Muscle of arm (tissue), 12 donors: Measurements from ENCODE around the gene CXorf65. TPM values are rescaled to one million over a fixed set of nuclear protein-coding genes. Genes with fewer than 3 reads are reported as not detected.

Source experiments
- DNase-seq: peaks from one replicate; pipeline ENCODE4 v3.0.0-alpha.2; 2013
- polyA plus RNA-seq, 12 donors: library from polyadenylated mRNA; unstranded; fragments of 120-200 nt; gene quantifications; one replicate each; pipeline ENCODE4 v1.2.1, GENCODE V29; 2013; ENCODE audit not compliant: insufficient read length in 12 of 12

Gene CXorf65
- polyA plus RNA-seq, 12 donors, result 0.71 to 1.7 (median 1.3) TPM; not detected in 3

DNA sequence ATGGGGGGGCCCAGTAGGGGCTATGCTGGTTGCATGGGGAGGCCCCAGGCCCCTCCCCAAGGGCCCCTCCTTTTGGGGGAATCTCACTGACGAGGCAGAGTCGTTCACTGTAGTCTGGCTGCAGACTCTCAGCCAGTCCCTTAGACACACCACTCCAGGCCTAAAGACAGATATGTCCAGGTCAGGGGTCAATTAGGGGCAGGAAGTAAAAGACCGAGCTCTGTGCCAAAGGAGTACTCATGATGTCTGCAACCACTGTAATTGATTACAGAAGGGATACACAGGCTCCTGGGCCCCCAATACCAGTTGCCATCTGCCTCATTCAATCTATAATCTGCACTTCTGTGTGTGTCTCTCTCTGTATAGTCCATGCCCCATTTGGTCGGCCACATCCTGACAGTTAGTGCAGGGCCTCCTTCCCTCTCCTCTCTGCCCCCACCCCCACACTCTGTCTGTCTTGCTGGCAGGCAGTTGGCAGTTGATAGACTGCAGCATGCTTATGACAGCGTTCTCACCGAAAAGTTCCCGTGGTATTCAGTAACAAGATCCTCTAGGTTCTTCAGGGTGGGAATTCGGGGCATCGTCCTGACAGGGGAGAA is 1.3 kb upstream of the CXorf65 start:
- no peak for DNase-seq

DNA sequence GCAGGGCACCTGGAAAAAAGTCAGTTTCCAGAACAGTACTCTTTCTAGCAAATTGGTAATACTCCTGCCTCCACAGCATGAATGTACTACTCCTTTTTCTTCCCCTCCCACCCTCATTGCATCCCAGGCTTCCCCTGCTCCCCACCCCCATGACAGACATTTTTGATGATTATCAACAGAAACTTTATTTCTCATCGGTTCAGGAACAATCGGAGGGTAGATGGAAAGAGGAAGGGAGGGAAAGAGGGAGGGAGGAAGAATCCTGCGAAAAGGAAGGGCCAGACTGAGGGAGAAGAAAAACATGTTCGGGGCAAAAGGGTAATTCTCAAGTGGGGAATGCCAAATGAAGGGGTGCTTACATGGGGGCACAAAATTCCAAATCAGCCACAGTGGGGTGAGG is 705 bp upstream of the CXorf65 start:
- no peak for DNase-seq

DNA sequence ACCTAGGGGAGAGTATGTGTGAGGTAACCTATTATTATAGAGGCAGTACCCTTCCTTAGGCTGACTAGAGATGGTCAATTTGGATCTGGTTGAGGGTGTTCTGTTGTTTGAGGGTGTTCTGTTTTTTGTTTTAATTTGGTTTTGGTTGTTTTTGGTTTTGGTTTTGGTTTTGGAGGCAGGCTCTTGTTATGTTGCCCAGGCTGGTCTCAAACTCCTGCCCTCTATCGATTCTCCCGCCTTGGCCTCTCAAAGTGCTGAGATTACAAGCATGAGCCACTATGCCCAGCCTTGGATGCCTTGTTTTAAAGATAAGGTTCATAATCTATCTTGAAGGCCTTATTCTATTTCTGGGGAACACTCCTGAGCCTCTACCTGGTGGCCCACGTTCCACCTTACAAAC is 912 bp downstream of the CXorf65 start:
- DNase-seq, result no peak

DNA sequence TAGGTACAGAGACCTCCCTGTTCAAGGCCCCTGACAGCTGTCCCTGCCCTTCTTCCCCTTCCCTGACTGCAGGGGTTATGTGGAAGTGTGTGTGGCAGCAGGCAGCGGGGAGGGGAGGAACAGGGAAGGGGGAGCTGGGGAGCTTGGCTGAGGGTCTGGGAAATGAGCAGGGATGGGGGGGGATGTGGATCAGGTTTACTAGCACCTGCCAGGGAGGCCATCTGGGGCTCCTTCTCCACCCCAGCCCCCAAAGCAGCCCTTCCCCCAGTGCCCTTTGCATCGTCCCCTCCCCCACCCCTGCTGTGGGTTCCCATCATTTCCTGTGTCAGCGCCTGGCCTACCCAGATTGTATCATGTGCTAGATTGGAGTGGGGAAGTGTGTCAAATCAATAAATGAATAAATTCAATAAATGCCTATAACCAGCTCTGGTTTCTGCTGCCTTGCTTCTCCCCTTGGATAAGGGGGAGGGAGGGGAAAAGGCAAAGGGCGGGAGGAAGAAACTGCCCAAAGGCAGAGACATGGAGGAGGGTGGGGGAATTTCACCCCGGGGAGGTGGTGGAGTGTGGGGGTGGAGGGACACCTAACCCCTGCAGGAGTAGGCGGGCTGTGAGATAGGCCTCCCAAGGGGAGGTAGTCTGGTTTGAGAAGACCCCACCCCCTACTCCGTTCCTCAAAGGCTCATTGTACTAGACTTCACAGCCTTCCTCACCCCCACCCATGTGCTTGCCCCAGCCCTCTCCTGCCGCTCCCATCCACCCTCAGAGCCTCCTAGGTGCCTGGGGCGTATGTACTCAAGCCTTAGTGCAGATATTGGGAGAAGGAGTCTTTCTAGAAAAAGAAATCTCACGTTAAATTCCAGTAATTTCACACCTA is 3.2 kb downstream of the CXorf65 start:
- DNase-seq, result peak; percentile 36

DNA sequence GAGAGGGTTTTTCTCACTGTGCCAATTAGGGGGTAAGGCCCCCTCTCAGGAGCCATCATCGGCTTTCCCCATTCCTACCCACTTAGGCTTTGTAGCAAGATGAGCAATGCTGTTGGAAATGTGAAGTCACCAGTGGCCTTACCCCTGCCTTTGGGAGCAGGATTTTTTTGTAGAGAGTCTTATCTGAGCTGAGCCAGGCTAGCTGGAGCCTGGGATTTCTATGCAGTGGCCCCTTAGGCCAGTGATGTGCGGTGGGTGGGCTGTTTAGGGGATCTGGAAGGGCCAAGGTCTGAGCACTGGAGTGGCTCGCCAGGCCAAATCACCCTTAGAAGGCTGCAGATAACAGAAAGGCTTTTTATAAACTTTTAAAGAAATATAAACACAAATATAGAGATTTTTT is 4.2 kb downstream of the CXorf65 start:
- no peak for DNase-seq

DNA sequence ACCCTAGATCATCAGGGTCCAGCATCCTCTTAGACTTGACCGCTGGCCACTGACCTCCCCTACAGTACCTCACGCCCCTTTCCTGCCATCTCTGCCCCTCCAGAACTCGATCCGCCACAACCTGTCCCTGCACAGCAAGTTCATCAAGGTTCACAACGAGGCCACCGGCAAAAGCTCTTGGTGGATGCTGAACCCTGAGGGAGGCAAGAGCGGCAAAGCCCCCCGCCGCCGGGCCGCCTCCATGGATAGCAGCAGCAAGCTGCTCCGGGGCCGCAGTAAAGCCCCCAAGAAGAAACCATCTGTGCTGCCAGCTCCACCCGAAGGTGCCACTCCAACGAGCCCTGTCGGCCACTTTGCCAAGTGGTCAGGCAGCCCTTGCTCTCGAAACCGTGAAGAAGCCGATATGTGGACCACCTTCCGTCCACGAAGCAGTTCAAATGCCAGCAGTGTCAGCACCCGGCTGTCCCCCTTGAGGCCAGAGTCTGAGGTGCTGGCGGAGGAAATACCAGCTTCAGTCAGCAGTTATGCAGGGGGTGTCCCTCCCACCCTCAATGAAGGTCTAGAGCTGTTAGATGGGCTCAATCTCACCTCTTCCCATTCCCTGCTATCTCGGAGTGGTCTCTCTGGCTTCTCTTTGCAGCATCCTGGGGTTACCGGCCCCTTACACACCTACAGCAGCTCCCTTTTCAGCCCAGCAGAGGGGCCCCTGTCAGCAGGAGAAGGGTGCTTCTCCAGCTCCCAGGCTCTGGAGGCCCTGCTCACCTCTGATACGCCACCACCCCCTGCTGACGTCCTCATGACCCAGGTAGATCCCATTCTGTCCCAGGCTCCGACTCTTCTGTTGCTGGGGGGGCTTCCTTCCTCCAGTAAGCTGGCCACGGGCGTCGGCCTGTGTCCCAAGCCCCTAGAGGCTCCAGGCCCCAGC is 5.7 kb downstream of the CXorf65 start:
- DNase-seq, result no peak

DNA sequence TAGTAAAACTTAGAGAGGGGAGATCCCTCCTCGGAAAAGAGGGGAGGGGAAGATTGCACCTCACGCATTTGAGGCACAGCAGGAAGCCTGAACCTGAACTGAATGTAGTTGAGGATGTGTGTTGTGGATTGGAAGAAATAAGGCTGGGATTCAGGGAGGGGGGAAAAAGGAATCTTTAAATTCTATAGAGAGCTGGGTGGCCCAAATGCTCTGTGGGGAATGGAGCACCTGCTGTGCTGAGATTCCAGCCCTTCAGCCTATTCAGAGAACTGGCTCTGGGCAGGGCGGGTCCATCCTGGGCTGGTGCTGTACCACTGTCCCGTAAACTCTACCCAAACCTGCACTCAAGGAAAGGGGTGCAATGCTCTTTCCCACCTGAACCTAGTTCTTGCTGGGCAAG is 6.8 kb downstream of the CXorf65 start:
- no peak for DNase-seq

DNA sequence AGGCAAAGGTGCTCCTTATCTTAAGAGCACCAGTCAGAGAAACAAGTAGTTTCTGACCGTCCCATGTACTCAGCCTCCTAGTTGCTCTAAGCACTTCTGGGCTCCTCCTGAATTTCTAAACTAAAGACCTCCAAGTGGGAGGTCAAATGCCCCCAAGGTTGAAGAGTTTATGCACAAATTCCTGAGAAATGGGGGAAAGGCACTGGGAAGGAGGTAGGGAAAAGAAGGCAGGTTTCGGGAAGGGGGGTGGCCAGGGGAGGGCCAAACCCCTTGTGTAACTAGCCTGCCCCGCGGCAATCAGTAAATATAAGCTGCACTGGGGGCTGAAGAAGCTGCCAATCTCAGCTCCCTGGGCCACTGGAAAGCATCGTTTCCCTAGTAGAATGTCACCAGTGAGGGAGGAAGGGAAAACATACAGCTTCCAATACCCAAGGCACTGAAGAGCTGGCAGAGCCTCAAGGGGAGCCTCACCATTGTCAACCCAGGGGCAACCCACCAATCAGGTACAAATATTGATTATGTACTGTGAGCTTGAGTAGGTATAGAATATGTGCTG is 7.5 kb downstream of the CXorf65 start:
- DNase-seq, result no peak

DNA sequence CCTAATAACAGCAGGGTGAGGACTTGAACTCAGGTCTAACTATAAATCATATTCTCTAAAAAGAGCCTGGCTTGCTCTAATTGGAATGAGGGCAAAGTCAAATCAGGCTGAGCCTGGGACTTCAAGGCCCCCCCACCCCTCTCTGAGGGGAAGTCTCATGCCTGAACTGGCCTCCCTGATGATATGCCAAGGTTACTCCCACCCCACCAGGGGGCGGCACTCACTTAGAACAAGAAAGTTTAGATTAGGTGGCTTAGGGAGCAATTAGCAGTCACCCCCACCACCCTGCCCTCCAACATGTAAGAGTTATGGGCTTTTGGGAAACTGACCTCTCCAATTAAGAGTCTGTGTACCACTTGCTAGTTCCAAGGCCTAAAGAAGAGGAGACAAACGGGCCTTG is 8.2 kb downstream of the CXorf65 start:
- DNase-seq, result peak; percentile 20

DNA sequence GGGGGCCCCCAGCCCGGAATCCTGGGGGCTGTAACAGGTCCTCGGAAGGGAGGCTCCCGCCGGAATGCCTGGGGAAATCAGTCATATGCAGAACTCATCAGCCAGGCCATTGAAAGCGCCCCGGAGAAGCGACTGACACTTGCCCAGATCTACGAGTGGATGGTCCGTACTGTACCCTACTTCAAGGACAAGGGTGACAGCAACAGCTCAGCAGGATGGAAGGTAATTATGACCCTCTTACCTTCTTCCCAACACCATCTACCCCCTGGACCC is 9.8 kb downstream of the CXorf65 start:
- DNase-seq, result no peak

DNA sequence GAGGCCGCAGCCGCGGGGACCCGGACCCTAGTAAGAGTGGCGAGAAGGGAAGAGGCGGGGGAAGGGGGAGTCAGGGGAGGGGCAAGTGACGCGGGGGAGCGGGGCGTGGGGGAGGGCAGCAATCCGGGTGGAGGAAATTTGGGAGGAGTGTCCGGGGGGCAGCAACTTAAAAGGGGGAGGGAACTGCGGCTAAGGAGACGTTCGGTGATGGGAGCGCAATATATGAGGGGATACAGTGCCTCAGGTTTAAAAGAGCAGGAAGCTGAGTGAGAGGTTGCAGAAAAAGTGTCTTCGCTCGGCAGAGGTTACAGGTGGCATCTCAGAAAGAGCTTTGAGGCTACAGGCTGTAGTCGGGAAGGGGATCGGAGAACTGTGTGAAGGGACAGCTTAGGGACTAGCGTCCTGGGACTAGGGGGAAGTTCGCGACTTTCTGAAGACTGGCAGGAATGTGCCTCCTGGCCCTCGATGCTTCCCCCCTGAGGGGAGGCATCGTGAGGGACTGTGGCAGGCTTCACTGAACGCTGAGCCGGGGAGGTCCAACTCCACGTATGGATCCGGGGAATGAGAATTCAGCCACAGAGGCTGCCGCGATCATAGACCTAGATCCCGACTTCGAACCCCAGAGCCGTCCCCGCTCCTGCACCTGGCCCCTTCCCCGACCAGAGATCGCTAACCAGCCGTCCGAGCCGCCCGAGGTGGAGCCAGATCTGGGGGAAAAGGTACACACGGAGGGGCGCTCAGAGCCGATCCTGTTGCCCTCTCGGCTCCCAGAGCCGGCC is 10.4 kb downstream of the CXorf65 start:
- peak; percentile 67 for DNase-seq

DNA sequence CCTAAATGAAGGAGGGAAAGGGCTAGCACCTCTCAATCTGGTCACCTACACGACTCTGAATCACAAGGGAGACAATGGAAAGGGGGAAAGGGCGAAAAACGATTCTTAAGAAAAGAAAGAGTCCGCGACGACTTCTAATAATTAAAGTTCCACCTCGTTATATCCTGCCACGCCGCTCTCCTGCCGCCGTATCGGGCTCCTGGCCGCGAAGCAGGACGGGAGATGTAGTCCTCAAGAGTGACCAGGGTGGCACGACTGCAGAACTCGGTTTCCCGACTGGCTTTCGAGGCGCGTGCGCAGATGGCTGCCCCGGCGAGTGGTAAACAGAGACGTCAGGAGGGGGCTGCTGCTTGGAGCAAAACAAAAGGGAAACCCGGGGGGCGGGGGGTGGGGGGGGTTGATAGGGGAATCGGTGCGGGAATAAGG is 11.0 kb downstream of the CXorf65 start, which contains the start of gene FOXO4:
Gene FOXO4, plus strand, starts transcription at position 297 of the 426 bp plus-strand sequence. CDS start 678 bp downstream, outside the sequence.
- peak; percentile 89 for DNase-seq

DNA sequence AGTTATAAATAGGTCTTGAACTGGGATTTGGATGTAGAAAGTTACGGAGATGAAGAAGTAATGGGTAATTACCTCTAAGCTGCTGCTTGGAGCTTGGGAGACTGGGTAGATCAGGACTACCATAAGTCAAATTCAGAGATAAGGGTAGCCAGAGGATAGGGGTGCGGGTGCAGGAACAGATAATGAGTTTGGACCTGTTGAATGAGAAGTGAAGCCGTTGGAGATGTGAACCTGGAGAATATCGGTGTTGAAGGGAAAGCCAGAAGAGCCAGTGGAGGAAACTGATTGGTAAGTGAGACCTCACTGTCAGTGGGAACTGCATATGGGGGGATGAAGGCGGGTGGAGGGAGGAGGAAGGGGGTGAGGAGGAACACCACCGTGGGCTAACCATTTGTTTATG is 11.5 kb downstream of the CXorf65 start:
- DNase-seq, result no peak

DNA sequence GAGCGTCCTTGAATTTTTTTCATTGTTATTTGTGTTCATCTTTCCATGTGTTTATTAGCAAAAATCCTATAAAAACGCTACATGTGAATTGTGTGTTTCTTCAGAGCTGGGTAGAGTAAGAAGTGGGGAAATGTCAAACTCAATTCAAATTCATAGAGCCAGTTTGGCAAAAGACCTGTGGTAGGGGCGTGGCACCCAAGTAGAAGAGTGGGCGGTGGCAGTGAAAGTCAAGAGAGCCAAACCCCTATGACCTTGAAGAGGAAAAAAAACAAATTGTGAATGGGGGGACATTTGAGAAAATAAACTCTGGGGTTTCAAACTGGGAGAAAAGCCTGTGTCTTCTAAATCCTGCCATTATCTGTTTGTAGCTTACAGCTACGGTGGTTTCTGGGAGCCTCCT is 15.3 kb downstream of the CXorf65 start:
- DNase-seq, result no peak

DNA sequence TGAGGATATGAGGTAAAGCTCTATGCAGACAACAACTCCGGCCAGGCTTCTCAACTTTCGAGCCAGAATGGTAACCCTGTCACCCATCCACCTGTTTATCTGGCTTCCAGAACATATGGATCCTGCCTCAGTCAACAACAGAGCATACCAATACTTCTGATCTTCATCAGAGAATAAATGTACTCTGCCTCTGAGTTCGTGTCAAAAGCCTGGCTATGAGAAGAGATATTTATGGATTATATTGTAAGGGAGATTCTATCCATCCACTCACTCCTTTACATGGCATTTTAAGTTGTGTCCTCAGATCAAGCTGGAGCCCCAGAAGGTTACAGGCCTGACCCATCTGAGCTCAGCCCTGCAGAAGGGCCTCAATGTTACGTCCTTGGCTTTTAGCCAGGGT is 20.6 kb downstream of the CXorf65 start:
- DNase-seq, result no peak

DNA sequence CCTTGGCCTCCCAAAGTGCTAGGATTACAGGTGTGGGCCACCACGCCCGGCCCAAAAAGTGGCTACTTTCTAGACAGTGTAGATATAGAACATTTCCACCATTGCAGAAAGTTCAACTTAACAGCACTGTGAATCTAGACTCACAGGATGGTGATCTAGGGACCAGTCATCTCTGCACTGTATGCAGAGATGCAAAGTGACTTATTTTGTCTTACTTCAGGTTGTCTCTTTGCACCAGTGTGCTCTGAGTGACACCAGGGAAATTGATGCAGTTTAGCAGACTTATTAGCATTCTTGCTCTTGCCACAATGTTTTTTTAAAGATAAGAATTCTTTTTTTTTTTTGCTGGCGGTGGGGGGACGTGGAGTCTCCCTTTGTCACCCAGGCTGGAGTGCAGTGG is 23.7 kb downstream of the CXorf65 start:
- DNase-seq, result no peak

DNA sequence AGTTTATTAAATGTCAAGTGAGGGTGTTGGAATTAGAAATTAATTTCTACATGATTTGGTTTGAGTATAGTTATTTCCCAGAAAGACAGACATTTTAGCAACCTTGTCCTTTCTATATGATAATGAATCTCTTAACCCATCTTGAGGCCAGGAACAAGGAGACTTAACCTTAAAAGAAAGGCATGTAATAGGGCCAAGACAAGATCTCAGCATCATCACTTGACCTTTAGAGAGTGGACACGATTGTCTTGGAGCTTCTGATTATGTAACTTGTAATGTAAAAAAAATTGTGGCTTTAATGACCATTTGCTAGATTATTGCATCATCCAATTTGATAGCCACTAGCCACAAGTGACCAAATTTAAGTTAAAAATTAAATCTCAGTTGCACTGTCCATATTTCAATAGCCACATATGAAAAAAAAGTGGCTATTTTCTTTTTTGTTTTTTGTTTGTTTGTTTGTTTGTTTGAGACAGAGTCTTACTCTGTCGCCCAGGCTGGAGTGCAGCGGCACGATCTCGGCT is 24.4 kb downstream of the CXorf65 start:
- DNase-seq, result no peak

DNA sequence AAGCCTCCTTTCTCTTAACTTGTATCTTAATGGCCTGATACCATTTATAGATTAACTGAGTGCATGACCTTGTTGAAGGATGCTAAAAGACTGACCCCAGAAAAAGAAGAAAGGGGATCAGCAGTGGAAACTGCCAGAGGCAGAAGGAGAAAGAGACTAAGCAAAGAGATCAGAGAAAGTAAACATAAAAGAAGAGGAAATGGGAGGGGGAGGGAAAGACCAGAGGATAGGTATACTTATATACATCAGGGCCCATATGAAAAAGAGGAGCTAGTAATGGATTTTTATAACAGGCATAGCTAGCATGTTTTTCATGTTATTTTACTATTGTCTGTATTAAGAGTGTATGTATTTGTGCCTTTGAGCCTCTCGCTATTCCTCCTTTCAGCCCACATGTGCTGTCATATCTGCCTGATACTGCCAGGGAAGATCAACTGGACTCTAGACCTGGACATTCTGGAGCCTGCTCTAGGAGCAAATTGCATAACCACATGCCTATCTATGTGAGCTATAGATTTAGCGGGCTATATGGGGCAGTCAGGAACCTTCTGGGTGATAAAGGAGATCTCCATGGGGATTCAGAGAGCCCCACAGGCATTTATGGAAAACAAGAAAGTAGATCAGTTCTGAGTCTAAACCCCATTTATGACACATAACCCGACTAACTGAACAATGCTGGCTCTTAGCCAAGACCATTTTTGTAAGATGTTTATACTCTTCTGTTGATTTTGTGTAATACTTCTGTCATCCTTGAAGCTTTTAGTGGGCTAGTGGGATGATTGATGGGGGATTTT is 25.0 kb downstream of the CXorf65 start:
- DNase-seq, result no peak

DNA sequence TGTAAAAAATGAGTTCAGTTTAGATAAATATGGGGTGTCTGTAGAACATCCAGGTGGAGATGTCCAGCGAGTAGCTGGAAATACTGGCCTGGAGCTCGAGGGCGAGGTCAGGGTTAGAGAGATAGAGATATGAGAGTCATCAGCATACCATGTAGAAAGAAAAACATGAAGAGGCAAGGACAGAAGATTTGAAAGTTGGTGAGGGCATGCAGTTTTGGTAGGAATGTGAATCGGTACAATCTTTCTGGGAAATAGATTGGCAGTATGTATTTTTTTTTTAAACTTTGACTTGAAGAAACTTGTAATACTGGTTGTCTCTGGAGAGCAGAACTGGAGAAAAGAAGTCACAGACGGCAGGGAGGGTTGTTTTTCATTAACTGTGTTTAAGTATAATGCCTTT is 36.0 kb downstream of the CXorf65 start:
- DNase-seq, result no peak
